ENCODE results near the gene AWAT2.

Gene AWAT2

DNA sequence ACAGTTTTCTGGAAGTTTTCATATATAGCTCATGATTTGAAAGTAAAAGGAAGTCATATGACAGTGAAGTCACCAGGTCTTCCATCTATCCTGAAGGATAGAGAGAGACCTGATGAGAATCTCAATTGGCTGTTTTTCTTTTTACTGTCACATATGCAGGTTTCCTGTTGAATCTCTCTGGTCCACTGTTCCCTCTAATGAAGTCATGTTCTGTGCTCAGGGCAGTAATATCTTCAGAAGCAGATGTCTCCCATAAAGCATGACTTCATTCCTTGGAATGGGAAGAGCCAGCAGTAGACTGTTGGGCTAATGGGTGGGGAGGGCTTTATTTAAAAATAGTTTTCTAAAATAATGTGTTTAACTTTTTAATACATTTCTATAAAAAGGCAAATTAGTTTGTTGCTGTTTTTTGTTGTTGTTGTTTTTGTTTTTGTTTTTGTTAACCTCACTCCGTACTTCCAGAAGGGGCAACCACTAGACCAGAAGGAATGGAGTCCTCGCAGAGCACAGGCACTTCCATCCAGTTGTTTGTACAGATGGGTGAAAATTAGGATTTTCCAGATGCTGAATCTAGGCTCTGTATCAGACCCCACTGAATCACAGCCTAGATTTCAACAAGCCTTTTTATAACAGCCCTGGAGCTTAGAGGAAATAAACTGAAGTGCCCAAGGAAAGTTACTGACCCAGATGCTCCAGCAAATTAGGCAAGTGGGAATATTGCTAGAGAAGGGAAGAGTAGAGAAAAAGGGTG is 54.2 kb downstream of the AWAT2 start:
- no peak for DNase-seq

DNA sequence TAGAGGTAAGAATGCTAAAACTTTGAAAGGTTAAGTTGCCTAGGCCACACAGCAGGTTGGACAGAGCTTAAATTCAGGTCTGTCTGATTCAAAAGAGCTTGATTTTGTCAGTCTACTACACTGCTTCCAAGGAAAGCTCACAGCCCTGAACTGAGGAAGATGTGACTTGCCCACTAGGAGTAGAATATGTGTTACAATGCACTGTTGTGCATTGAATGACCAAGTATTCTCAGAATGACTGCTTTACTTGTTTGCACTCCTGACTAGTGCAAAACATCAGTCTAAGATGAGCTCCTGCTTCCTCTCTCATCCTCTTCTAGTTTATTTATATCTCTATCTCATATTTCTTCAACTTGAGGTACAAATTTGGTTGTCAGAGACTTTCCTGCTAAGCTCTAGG is 56.2 kb downstream of the AWAT2 start:
- DNase-seq = no peak

DNA sequence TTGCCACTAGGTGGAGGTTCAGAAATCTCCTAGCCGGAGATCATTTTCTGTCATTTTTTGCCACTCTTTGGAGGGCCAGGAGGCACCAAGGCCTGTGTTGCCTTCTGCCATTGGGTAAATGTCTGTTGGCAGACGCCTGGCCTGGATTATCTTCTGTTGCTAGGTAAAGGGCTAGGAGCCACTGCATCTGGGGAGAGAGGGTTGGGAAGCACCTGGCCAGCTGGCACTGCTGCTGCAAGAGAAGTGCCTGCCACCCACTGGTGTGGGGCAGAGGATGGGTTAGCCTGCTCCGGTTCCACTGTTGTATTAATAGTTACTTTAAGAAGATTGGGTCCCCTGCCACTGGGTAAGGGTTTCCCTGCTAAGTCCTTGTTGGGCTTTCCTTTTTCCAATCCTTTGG is 58.1 kb downstream of the AWAT2 start:
- DNase-seq = peak; percentile 83

All from NCI-H524 treated with DMSO at 0.1 percent for 48 hours (cell line).